ENCODE results near the gene CHORDC1. TPM values are rescaled to one million over a fixed set of nuclear protein-coding genes. Genes with fewer than 3 reads are reported as not detected.
"Not testable (repeated sequence)": the region's sequence is repeated elsewhere in the genome, so short reads cannot be mapped to it uniquely, and the experiment has no call there.

Gene CHORDC1
- total RNA-seq, 1 experiment from 2014 or later, result 66.9 TPM

DNA sequence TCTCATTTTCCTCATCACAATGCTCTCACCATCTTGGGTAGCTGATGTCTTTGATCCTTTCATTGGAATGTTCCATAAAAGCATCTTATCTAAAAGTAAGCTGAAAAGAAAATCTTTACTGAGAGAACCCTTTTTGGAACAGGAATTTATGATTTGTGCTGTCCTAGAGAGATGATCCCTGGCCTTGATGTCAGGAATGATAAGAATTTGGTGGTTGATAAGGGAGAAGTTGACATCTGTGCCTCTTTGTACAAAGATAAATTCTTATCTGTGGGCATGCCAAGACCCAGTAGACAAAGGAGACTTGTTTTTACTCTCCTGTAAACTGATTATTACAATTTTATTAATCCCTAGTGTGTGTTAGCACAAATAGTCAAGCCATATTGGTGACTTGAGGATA, 51.5 kb downstream of the CHORDC1 start:
- Histone ChIP-seq H3K9me3 (ENCODE audit: low read length) (no peaks in the 10 kb centered on the region), H3K9me2 (replicated peaks; ENCODE audit: low read length) (no peaks in the 10 kb centered on the region), H3K4me2 (ENCODE audit: low read length) (no peak overlapping the region), H3F3A (ENCODE audit: low read length, unreplicated experiment) (no peaks in the 10 kb centered on the region), H3K4me3 (ENCODE audit: low read length) (no peak overlapping the region), H3K4me1 (ENCODE audit: insufficient read depth, low read length) (no peaks in the 10 kb centered on the region), H4K20me1 (ENCODE audit: low read length) (no peaks in the 10 kb centered on the region), H3K27ac (ENCODE audit: low read length) (no peak overlapping the region), H3K27me3 (ENCODE audit: low read length) (0 out of 2 replicates have a peak, but pooled peaks cover 13% of the 10 kb centered on the region), H3K9ac (ENCODE audit: low read length) (no peak overlapping the region), H3K36me3 (ENCODE audit: low read depth, low read length) (no peaks in the 10 kb centered on the region), H2AFZ (ENCODE audit: low read length) (no peak overlapping the region), H3K79me2 (ENCODE audit: low read length) (no peaks in the 10 kb centered on the region)
- DNase-seq, result no peak
- POLR2A ChIA-PET (ENCODE audit: unreplicated experiment), result no interaction called here
- TF ChIP-seq EZH2phosphoT487 (IDR thresholded peaks at IDR 0.05; ENCODE audit: borderline replicate concordance, low read length) (no peak), EZH2 (IDR thresholded peaks at IDR 0.05; ENCODE audit: low read length, unreplicated experiment) (no peak)
- TF ChIP-seq, protein P1, sequence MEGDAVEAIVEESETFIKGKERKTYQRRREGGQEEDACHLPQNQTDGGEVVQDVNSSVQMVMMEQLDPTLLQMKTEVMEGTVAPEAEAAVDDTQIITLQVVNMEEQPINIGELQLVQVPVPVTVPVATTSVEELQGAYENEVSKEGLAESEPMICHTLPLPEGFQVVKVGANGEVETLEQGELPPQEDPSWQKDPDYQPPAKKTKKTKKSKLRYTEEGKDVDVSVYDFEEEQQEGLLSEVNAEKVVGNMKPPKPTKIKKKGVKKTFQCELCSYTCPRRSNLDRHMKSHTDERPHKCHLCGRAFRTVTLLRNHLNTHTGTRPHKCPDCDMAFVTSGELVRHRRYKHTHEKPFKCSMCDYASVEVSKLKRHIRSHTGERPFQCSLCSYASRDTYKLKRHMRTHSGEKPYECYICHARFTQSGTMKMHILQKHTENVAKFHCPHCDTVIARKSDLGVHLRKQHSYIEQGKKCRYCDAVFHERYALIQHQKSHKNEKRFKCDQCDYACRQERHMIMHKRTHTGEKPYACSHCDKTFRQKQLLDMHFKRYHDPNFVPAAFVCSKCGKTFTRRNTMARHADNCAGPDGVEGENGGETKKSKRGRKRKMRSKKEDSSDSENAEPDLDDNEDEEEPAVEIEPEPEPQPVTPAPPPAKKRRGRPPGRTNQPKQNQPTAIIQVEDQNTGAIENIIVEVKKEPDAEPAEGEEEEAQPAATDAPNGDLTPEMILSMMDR (conservative IDR thresholded peaks at IDR 0.05; ENCODE audit: low read depth, low read length), result no peak
- CTCF ChIA-PET, result no interaction called here
- no peak for ATAC-seq
- no TSS peak for BruUV-seq (replicated peaks)
- intact Hi-C loops (cut with micrococcal nuclease), result no loop called here

DNA sequence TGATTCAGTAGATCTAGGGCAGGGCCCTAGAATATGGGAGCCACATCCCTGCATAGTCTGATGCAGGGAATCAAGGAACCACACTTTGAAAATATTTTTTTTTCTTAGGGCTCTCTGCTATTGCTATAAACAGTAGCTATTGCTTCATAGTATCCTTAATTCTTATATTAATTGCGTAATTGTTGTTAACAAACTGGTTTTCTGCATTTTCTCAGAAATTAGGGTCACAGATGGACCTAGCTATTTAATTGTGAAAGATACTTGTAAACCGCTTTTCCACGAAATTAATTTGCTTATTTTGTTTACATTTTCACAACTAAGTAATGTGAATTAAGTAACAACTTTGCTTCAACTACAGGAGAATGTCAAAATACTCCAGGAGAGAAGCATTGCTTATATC, 54.3 kb downstream of the CHORDC1 start:
- no peak overlapping the region for H2AFZ ChIP-seq (ENCODE audit: low read length)
- no peak for DNase-seq
- no peaks in the 10 kb centered on the region for H3K9me2 ChIP-seq (replicated peaks; ENCODE audit: low read length)
- ChIA-PET CTCF (no interaction called here), POLR2A (ENCODE audit: unreplicated experiment) (no interaction called here)
- no peak overlapping the region for H3K27ac ChIP-seq (ENCODE audit: low read length)
- no peak overlapping the region for H3K4me2 ChIP-seq (ENCODE audit: low read length)
- no peaks in the 10 kb centered on the region for H3K36me3 ChIP-seq (ENCODE audit: low read depth, low read length)
- no peak for ATAC-seq
- intact Hi-C loops (cut with micrococcal nuclease), result no loop called here
- no peak overlapping the region for H3K9ac ChIP-seq (ENCODE audit: low read length)
- no peaks in the 10 kb centered on the region for H3F3A ChIP-seq (ENCODE audit: low read length, unreplicated experiment)
- no peak overlapping the region for H3K4me3 ChIP-seq (ENCODE audit: low read length)
- no peaks in the 10 kb centered on the region for H3K9me3 ChIP-seq (ENCODE audit: low read length)
- no peaks in the 10 kb centered on the region for H3K4me1 ChIP-seq (ENCODE audit: insufficient read depth, low read length)
- H4K20me1 ChIP-seq (ENCODE audit: low read length), result no peaks in the 10 kb centered on the region
- H3K79me2 ChIP-seq (ENCODE audit: low read length), result no peaks in the 10 kb centered on the region
- TF ChIP-seq EZH2 (IDR thresholded peaks at IDR 0.05; ENCODE audit: low read length, unreplicated experiment) (no peak), EZH2phosphoT487 (IDR thresholded peaks at IDR 0.05; ENCODE audit: borderline replicate concordance, low read length) (no peak)
- TF ChIP-seq, protein P1 (conservative IDR thresholded peaks at IDR 0.05; ENCODE audit: low read depth, low read length), result no peak
- no TSS peak for BruUV-seq (replicated peaks)
- H3K27me3 ChIP-seq (ENCODE audit: low read length), result peaks cover 21% of the 10 kb centered on the region; the same call in 1 of the 2 replicates

DNA sequence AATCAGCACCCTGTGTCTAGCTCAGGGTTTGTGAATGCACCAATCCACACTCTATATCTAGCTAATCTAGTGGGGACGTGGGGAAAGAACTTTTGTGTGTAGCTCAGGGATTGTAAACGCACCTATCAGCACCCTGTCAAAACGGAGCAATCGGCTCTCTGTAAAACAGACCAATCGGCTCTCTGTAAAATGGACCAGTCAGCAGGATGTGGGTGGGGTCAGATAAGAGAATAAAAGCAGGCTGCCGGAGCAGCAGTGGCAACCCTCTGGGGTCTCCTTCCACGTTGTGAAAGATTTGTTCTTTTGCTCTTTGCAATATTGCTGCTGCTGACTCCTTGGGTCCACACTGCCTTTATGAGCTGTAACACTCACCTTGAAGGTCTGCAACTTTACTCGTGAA, 55.1 kb downstream of the CHORDC1 start:
- POLR2A ChIA-PET (ENCODE audit: unreplicated experiment); H3K36me3 ChIP-seq (ENCODE audit: low read depth, low read length); H3K4me3 ChIP-seq (ENCODE audit: low read length); H3K4me1 ChIP-seq (ENCODE audit: insufficient read depth, low read length); ATAC-seq; DNase-seq; intact Hi-C loops (cut with micrococcal nuclease); H3K79me2 ChIP-seq (ENCODE audit: low read length); H4K20me1 ChIP-seq (ENCODE audit: low read length); BruUV-seq (replicated peaks); H3K9ac ChIP-seq (ENCODE audit: low read length); H3K27ac ChIP-seq (ENCODE audit: low read length); H3K9me3 ChIP-seq (ENCODE audit: low read length); H2AFZ ChIP-seq (ENCODE audit: low read length); H3K4me2 ChIP-seq (ENCODE audit: low read length); H3F3A ChIP-seq (ENCODE audit: low read length, unreplicated experiment); H3K9me2 ChIP-seq (replicated peaks; ENCODE audit: low read length); CTCF ChIA-PET: not testable (repeated sequence)
- H3K27me3 ChIP-seq (ENCODE audit: low read length), result peaks cover 21% of the 10 kb centered on the region; the same call in 1 of the 2 replicates

DNA sequence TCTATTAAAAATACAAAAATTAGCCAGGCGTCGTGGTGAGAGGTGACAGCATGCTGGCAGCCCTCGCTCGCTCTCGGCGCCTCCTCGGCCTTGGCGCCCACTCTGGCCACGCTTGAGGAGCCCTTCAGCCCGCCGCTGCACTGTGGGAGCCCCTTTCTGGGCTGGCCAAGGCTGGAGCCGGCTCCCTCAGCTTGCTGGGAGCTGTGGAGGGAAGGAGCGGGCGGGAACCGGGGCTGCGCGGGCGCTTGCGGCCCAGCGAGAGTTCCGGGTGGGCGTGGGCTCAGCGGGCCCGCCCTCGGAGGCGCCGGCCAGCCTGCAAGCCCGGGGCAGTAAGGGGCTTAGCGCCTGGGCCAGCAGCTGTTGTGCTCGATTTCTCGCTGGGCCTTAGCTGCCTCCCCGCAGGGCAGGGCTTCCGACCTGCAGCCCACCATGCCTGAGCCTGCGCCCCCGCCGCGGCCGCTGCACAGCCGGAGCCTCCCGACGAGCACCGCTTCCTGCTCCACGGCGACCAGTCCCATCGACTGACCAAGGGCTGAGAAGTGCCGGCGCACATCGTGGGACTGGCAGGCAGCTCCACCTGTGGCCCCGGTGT, 55.8 kb downstream of the CHORDC1 start:
- intact Hi-C loops (cut with micrococcal nuclease); BruUV-seq (replicated peaks): not testable (repeated sequence)

More for the DNA sequence above, 55.8 kb downstream of the CHORDC1 start:
- H3K4me1 ChIP-seq (ENCODE audit: insufficient read depth, low read length); H3K79me2 ChIP-seq (ENCODE audit: low read length); ATAC-seq; H3F3A ChIP-seq (ENCODE audit: low read length, unreplicated experiment); H2AFZ ChIP-seq (ENCODE audit: low read length); CTCF ChIA-PET; H3K4me3 ChIP-seq (ENCODE audit: low read length); H3K9me3 ChIP-seq (ENCODE audit: low read length); H4K20me1 ChIP-seq (ENCODE audit: low read length); DNase-seq; H3K36me3 ChIP-seq (ENCODE audit: low read depth, low read length); POLR2A ChIA-PET (ENCODE audit: unreplicated experiment); H3K27ac ChIP-seq (ENCODE audit: low read length); H3K9ac ChIP-seq (ENCODE audit: low read length); H3K9me2 ChIP-seq (replicated peaks; ENCODE audit: low read length); H3K4me2 ChIP-seq (ENCODE audit: low read length): not testable (repeated sequence)
- peaks cover 17% of the 10 kb centered on the region for H3K27me3 ChIP-seq (ENCODE audit: low read length)

Measured in PC-3 (cell line).